ENCODE data around the gene ARHGAP20.

DNA sequence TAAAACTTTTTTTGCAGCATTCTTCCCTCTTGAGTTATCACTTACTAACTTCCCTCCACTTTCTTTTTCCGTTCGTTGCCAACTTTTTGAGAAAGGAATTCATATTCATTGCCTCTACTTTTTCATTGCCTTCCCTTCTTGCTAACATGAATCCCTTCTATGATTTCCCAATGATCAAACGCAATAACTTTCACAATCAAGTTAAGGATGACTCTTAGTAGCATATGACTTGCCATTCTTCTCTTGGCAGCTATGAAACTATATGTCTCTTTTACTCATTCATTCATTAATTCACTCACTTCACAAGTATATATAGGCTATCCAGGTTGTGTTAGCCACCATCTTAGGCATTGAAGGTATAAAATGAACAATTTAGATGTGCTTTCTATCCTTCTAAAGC is 16.6 kb upstream of the ARHGAP20 start:
- TF ChIP-seq, protein P1, sequence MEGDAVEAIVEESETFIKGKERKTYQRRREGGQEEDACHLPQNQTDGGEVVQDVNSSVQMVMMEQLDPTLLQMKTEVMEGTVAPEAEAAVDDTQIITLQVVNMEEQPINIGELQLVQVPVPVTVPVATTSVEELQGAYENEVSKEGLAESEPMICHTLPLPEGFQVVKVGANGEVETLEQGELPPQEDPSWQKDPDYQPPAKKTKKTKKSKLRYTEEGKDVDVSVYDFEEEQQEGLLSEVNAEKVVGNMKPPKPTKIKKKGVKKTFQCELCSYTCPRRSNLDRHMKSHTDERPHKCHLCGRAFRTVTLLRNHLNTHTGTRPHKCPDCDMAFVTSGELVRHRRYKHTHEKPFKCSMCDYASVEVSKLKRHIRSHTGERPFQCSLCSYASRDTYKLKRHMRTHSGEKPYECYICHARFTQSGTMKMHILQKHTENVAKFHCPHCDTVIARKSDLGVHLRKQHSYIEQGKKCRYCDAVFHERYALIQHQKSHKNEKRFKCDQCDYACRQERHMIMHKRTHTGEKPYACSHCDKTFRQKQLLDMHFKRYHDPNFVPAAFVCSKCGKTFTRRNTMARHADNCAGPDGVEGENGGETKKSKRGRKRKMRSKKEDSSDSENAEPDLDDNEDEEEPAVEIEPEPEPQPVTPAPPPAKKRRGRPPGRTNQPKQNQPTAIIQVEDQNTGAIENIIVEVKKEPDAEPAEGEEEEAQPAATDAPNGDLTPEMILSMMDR (IDR thresholded peaks at IDR 0.05) = no peak
- no peak for TF ChIP-seq POLR2A (IDR thresholded peaks at IDR 0.05)

All from thyroid gland (tissue), 4 donors.